Suprapubic skin (tissue), 4 donors: ENCODE data around the gene NTM. TPM values are rescaled to one million over a fixed set of nuclear protein-coding genes. Genes with fewer than 3 reads are reported as not detected.

ENCODE experiments used
- DNase-seq, 2 donors: peaks; one replicate each; pipeline ENCODE4 v3.0.0-alpha.2; 2019; ENCODE audit warnings: low spot score in 2 of 2
- H3K27ac ChIP-seq: fragments of 200-600 bp; sonication (generic); one replicate; pipeline ENCODE4 v1.5.1; 2019
- H3K27me3 ChIP-seq: fragments of 200-600 bp; sonication (generic); one replicate; pipeline ENCODE4 v1.5.1; 2019
- H3K36me3 ChIP-seq: fragments of 200-600 bp; sonication (generic); one replicate; pipeline ENCODE4 v1.5.1; 2019
- H3K4me1 ChIP-seq: fragments of 200-600 bp; sonication (generic); one replicate; pipeline ENCODE4 v1.5.1; 2019
- H3K4me3 ChIP-seq: fragments of 200-600 bp; sonication (generic); one replicate; pipeline ENCODE4 v1.5.1; 2019; ENCODE audit warnings: mild to moderate bottlenecking
- H3K9me3 ChIP-seq: fragments of 200-600 bp; sonication (generic); one replicate; pipeline ENCODE4 v1.5.1; 2019
- CTCF ChIP-seq, 2 donors: fragments of 200-600 bp in 1 of 2; fragments of 450-650 bp in 1 of 2; sonication (generic) in 1 of 2; IDR thresholded peaks; one replicate each; pipeline ENCODE4 v1.5.1; 2016 to 2019; ENCODE audit warnings: antibody characterized with exemption in 2 of 2, mild to moderate bottlenecking in 1 of 2, moderate library complexity in 1 of 2
- EP300 ChIP-seq: sonication (generic); formaldehyde crosslinking; IDR thresholded peaks from one replicate; pipeline ENCODE4 v1.6.1; 2017; ENCODE audit warnings: antibody characterized with exemption
- POLR2A ChIP-seq, 2 donors: fragments of 450-650 bp; IDR thresholded peaks; one replicate each; pipeline ENCODE4 v1.6.1; 2017; ENCODE audit warnings: antibody characterized with exemption in 2 of 2, mild to moderate bottlenecking in 2 of 2, moderate library complexity in 2 of 2
- POLR2AphosphoS5 ChIP-seq, 3 donors: sonication (generic); formaldehyde crosslinking; IDR thresholded peaks; one replicate each; pipeline ENCODE4 v1.6.1; 2017; ENCODE audit warnings: antibody characterized with exemption in 3 of 3
- WGBS: methylation state at CpG from one replicate; pipeline ENCODE4 v1.1.5; 2018; 5-methylcytosine and 5-hydroxymethylcytosine counted together
- total RNA-seq, 4 donors: library from RNA; depleted of rRNA; stranded (reverse); fragments of >200 nt; gene quantifications; one replicate each; pipeline ENCODE4 v1.1.0, GENCODE V29; 2016

Gene NTM
- total RNA-seq, 4 donors from 2014 or later, result 0.19 to 19.1 (median 2.1) TPM

GRCh38 chr11:131796541-131796940 is 426.1 kb downstream of the NTM start:
- WGBS, result 70% methylated on average over 5 of the region's 5 CpGs
- Histone ChIP-seq H3K27ac (no peak overlapping the region), H3K27me3 (peaks cover 6% of the 10 kb centered on the region), H3K4me3 (no peak overlapping the region), H3K9me3 (no peaks in the 10 kb centered on the region), H3K4me1 (no peaks in the 10 kb centered on the region), H3K36me3 (no peaks in the 10 kb centered on the region)
- no peak for DNase-seq
- TF ChIP-seq CTCF (IDR thresholded peaks at IDR 0.05) (no peak), EP300 (no peak), POLR2AphosphoS5 (IDR thresholded peaks at IDR 0.05) (no peak), POLR2A (IDR thresholded peaks at IDR 0.05) (no peak)

GRCh38 chr11:131800452-131800851 is 430.0 kb downstream of the NTM start:
- Histone ChIP-seq H3K4me3 (no peak overlapping the region), H3K27ac (no peak overlapping the region), H3K36me3 (no peaks in the 10 kb centered on the region), H3K27me3 (peaks cover 11% of the 10 kb centered on the region), H3K4me1 (no peaks in the 10 kb centered on the region), H3K9me3 (no peaks in the 10 kb centered on the region)
- WGBS, result 91% methylated on average over 2 of the region's 2 CpGs
- TF ChIP-seq CTCF (IDR thresholded peaks at IDR 0.05) (no peak), POLR2AphosphoS5 (IDR thresholded peaks at IDR 0.05) (no peak), EP300 (no peak), POLR2A (IDR thresholded peaks at IDR 0.05) (no peak)
- no peak for DNase-seq

- no peak for TF ChIP-seq EP300
- TF ChIP-seq POLR2AphosphoS5 (IDR thresholded peaks at IDR 0.05), result no peak
- no peak for TF ChIP-seq POLR2A (IDR thresholded peaks at IDR 0.05)
- no peak for TF ChIP-seq CTCF (IDR thresholded peaks at IDR 0.05)
- 66% methylated on average over 9 of the region's 9 CpGs for WGBS
- H3K4me3 ChIP-seq, result no peak overlapping the region
These were observed 432.2 kb downstream of the NTM start for GRCh38 chr11:131802440-131803115.

GRCh38 chr11:131807876-131808275 is 437.5 kb downstream of the NTM start:
- no peak for TF ChIP-seq POLR2AphosphoS5 (IDR thresholded peaks at IDR 0.05)
- TF ChIP-seq POLR2A (IDR thresholded peaks at IDR 0.05), result no peak
- TF ChIP-seq CTCF (IDR thresholded peaks at IDR 0.05), result no peak
- no peak for TF ChIP-seq EP300
- Histone ChIP-seq H3K4me3 (no peak overlapping the region), H3K4me1 (no peaks in the 10 kb centered on the region), H3K9me3 (no peaks in the 10 kb centered on the region), H3K27ac (no peak overlapping the region), H3K27me3 (peaks cover 17% of the 10 kb centered on the region), H3K36me3 (no peaks in the 10 kb centered on the region)
- WGBS, result 71% methylated on average over 2 of the region's 2 CpGs
- no peak for DNase-seq

More at GRCh38 chr11:131802440-131803115, 432.2 kb downstream of the NTM start:
- Histone ChIP-seq H3K36me3 (no peaks in the 10 kb centered on the region), H3K4me1 (no peaks in the 10 kb centered on the region), H3K27me3 (peaks cover 11% of the 10 kb centered on the region), H3K27ac (no peak overlapping the region), H3K9me3 (no peaks in the 10 kb centered on the region)
- DNase-seq, result no peak

GRCh38 chr11:131808470-131808869 is 438.1 kb downstream of the NTM start:
- Histone ChIP-seq H3K4me1 (no peaks in the 10 kb centered on the region), H3K4me3 (no peak overlapping the region), H3K27ac (no peak overlapping the region), H3K36me3 (no peaks in the 10 kb centered on the region), H3K9me3 (no peaks in the 10 kb centered on the region), H3K27me3 (peaks cover 14% of the 10 kb centered on the region)
- DNase-seq, result no peak
- TF ChIP-seq CTCF (IDR thresholded peaks at IDR 0.05) (no peak), EP300 (no peak), POLR2A (IDR thresholded peaks at IDR 0.05) (no peak), POLR2AphosphoS5 (IDR thresholded peaks at IDR 0.05) (no peak)
- 59% methylated on average over 6 of the region's 6 CpGs for WGBS
